ENCODE data around the gene PDE9A. TPM values are rescaled to one million over a fixed set of nuclear protein-coding genes. Genes with fewer than 3 reads are reported as not detected.
A peak's percentile ranks its signal among the peaks of the same experiment; 100 is the strongest.

Gene PDE9A
- total RNA-seq, 4 donors from 2014 or later: 92.4 to 478 (median 444) TPM

DNA sequence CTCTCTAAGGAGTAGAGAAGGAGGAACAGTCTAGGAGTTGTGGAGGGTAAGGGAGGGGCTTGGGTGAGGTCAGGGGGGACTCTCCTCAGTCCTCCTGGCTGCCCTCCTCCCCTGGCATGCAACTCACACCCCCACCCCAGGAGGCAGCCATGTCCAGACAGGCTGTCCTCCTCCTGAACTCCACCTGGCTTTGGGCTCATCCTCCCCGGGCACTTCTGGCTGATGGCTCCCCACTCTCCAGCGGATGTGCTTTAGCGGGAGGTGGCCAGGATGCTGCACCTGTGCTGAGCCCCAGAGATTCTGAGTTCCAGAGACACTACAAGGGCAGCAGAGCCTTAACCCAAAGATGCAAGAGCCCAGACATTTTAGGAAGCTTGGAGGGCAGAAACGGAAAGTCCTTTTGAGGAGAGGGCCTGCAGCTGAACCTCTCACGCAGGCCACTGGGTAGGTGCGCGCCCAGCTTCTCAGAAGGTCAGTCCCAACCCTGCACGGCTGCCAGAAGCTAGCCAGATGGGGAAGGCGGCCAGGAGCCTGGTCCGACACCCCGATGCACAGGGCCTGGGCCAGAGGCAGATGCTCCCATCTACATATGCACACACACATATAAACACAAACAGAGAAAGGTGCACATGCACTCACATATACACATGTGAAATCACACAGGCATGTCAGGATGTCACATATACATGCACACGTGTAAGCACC, 83.4 kb downstream of the PDE9A start:
- Histone ChIP-seq H3K9me3 (no peaks in the 10 kb centered on the region), H3K4me3 (peak overlapping the region in 1 of 4 donors; percentile 21), H3K27ac (peak overlapping the region in 3 of 4 donors; percentile 80 to 93 (median 80)), H3K27me3 (no peaks in the 10 kb centered on the region), H3K36me3 (peaks cover 0 to 40% (median 0%) of the 10 kb centered on the region in 3 donors), H3K4me1 (peaks cover 0 to 54% (median 10%) of the 10 kb centered on the region in 4 donors)
- TF ChIP-seq, protein P1, sequence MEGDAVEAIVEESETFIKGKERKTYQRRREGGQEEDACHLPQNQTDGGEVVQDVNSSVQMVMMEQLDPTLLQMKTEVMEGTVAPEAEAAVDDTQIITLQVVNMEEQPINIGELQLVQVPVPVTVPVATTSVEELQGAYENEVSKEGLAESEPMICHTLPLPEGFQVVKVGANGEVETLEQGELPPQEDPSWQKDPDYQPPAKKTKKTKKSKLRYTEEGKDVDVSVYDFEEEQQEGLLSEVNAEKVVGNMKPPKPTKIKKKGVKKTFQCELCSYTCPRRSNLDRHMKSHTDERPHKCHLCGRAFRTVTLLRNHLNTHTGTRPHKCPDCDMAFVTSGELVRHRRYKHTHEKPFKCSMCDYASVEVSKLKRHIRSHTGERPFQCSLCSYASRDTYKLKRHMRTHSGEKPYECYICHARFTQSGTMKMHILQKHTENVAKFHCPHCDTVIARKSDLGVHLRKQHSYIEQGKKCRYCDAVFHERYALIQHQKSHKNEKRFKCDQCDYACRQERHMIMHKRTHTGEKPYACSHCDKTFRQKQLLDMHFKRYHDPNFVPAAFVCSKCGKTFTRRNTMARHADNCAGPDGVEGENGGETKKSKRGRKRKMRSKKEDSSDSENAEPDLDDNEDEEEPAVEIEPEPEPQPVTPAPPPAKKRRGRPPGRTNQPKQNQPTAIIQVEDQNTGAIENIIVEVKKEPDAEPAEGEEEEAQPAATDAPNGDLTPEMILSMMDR (IDR thresholded peaks at IDR 0.05): no peak
- TF ChIP-seq POLR2A (IDR thresholded peaks at IDR 0.05): no peak
- DNase-seq: peak in 1 of 3 donors; percentile 47

DNA sequence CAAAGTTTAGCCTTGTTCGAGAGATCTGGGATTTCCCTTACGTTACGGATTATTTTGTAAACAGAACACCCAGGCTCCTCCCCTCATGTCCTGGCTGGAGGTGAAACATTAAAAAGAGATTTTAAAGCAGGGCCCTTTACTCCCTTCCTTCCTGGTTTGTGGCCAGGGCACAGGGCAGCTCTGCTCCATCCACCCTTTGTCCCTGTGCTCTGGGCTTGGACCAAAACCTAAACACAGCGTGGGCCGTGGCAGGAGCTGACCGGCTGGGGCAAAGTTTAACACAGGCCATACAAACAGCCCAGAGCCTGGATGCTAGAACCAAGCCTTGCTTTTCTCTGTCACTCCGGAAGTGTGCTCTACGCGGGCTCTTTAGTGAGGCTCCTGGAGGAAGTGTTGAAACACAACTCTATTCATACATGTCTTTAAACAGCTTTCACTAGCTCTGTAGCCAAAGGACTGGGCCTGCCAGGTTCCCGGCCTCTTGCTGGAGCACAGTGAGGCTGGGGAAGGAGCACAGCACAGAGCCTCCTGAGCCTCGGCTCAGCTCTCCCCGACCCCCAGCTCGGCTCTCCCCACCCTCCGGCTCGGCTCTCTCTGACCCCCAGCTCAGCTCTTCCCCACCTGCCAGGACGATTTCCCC, 84.7 kb downstream of the PDE9A start:
- TF ChIP-seq POLR2A (IDR thresholded peaks at IDR 0.05): peak in 1 of 2 donors; percentile 50
- TF ChIP-seq, protein P1 (IDR thresholded peaks at IDR 0.05): no peak
- DNase-seq: peak; percentile 24 to 82 (median 82)
- H3K4me3 ChIP-seq: peak overlapping the region in 1 of 4 donors; percentile 12
- H3K27ac ChIP-seq: peak overlapping the region; percentile 61 to 93 (median 80)
- peaks cover 0 to 45% (median 0%) of the 10 kb centered on the region in 3 donors for H3K36me3 ChIP-seq
- peaks cover 0 to 51% (median 10%) of the 10 kb centered on the region in 4 donors for H3K4me1 ChIP-seq
- no peaks in the 10 kb centered on the region for H3K9me3 ChIP-seq
- no peaks in the 10 kb centered on the region for H3K27me3 ChIP-seq

DNA sequence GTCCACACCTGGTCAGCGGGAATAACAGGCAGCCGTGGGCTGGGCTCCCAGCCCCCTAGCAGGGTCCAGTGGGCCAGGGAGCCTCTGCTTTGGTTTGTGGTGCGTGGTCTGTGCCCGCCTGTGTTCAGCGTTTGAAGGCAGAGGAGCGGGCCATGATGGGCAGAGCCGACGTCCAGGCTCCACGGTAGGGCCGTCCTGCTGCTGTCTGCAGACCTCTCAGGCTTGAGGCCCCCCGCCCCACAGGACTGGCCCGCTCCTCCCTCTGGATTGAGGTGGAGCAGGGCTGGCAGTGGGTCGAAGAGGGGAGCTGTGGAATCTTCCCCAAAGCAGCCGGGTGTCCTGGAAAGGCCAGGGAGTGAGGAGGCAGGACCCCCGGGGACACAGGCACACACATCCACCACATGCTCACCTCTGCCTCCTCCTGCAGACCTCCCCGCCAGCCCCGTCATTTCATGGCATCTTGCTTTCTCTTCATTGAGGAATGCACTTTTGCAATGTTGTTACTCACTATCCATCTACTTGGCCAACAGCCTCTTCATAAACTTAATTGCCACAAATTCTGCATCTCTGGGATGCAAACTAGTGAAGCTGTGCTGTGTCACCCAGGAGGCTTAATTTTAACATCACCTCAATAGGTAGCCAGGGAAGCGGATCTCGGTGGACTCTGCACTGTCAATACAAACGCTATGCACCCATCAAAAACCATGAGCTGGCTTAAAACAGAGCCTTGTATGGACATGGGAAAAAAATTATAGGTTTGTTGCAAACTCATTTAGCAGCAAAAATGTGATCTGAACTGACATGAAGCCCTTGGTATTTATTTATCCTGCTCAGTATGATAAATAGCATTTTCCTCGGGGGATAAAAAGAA, 85.9 kb downstream of the PDE9A start:
- Histone ChIP-seq H3K27ac (peak overlapping the region; percentile 61 to 93 (median 80)), H3K36me3 (peaks cover 0 to 56% (median 0%) of the 10 kb centered on the region in 3 donors), H3K27me3 (no peaks in the 10 kb centered on the region), H3K9me3 (no peaks in the 10 kb centered on the region), H3K4me1 (peaks cover 0 to 43% (median 10%) of the 10 kb centered on the region in 4 donors), H3K4me3 (no peak overlapping the region)
- TF ChIP-seq POLR2A (IDR thresholded peaks at IDR 0.05): no peak
- TF ChIP-seq, protein P1 (IDR thresholded peaks at IDR 0.05): no peak
- DNase-seq: peak in 1 of 3 donors; percentile 43

DNA sequence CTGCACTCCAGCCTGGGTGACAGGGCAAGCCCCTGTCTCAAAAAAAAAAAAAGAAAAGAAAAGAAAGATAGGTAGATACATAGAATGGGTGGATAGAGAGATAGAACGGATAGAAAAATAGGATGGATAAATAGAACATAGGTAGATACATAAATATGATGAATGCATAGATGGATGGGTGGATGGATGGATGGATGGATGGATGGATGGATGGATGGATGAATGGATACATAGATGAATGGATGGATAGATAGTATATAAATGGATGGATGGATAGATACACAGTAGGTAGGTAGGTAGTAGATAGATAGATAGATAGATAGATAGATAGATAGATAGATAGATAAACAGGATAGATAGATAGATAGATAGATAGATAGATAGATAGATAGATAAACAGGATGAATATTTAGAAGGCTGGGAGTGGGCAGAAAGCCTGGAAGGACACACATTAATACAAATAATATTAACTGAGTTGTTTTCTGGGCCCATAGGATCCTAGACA, 87.0 kb downstream of the PDE9A start:
- Histone ChIP-seq H3K27ac (no peak overlapping the region), H3K36me3 (peaks cover 0 to 59% (median 0%) of the 10 kb centered on the region in 3 donors), H3K4me3 (no peak overlapping the region), H3K4me1 (peaks cover 0 to 33% (median 10%) of the 10 kb centered on the region in 4 donors), H3K9me3 (no peaks in the 10 kb centered on the region), H3K27me3 (no peaks in the 10 kb centered on the region)
- TF ChIP-seq POLR2A (IDR thresholded peaks at IDR 0.05): no peak
- TF ChIP-seq, protein P1 (IDR thresholded peaks at IDR 0.05): no peak
- no peak for DNase-seq

DNA sequence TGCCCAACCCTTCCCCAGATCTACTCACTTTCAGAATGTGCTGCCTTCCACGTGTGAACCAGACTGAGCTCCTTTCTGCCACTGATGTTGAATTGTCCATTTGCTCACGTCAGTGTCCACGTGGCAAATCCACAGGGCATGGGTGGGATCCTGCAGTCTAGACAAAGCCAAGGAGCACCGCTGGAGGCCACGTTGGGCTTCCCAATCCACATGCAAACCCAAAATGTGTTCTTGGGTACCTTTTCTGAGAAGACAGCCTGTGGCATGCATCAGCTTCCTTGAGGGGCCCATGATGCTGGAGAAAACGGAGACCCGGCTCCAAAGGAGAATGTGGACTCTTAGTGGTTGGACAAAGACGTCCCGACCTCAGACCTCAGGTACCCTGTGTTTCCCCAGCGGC, 87.6 kb downstream of the PDE9A start:
- Histone ChIP-seq H3K36me3 (peaks cover 0 to 58% (median 0%) of the 10 kb centered on the region in 3 donors), H3K9me3 (no peaks in the 10 kb centered on the region), H3K4me3 (no peak overlapping the region), H3K4me1 (peaks cover 0 to 28% (median 10%) of the 10 kb centered on the region in 4 donors), H3K27me3 (no peaks in the 10 kb centered on the region), H3K27ac (no peak overlapping the region)
- TF ChIP-seq POLR2A (IDR thresholded peaks at IDR 0.05): no peak
- TF ChIP-seq, protein P1 (IDR thresholded peaks at IDR 0.05): no peak
- no peak for DNase-seq
